ENCODE data around the gene SPHK2.
"Not testable (repeated sequence)": the region's sequence is repeated elsewhere in the genome, so short reads cannot be mapped to it uniquely, and the experiment has no call there.

Gene SPHK2

DNA sequence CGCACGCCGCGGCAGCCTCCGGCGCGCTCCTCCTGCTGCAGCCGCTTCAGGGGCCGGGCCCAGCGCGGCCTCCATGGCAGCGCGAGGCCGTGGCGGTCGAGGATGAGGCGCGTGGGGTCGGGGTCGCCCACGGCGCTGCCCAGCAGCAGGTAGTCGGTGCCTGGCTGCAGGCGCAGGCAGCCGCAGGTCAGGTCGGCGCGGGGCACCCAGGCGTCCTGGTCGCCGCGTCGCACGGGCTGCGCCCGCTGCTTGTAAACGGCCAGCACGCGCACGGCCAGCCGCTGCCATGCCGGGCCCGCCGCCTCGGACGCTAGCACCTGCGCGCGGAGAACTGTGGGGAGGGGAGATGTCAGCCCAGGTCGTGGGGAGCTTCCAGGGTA lies 42.4 kb downstream of the SPHK2 start:
- DNase-seq = no peak

DNA sequence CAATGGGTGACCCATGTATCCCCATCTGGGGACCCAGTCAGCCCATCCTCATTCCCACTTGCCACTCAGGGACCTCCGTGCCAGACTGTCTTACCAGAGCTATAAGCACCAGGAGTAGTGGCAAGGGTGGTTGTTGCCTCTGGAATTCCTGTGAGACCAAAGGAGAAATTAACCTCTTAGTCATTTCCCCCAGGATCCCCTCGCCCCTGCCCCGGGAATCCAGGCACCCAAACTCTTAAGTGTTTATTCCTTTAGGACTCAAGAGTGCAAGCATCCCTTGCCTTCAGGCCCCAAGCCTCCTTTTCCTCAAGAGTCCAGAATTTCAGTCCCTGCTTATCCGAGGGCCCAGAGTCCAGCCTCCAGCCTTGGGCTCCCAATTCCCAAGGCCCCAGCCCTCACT lies 44.4 kb downstream of the SPHK2 start:
- DNase-seq = no peak

DNA sequence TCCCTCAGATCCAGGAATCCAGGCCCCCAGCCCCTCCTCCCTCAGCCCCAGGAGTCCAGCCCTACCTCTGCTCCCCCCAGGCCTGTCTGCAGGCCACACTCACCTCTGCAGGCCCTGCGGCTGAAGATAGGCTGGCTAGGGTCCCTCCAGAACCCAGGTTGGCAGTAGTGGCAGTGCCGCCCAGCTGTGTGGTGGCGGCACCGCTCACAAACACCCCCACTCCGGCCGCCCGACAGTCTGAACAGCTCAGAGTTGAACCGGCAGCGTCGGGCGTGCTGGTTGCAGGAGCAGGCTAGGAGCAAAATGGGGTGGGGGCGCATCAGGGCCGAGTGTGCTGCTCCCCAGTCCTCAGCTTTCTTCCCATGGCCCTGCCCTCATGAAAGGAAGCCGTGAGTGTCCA lies 45.2 kb downstream of the SPHK2 start:
- no peak for DNase-seq

DNA sequence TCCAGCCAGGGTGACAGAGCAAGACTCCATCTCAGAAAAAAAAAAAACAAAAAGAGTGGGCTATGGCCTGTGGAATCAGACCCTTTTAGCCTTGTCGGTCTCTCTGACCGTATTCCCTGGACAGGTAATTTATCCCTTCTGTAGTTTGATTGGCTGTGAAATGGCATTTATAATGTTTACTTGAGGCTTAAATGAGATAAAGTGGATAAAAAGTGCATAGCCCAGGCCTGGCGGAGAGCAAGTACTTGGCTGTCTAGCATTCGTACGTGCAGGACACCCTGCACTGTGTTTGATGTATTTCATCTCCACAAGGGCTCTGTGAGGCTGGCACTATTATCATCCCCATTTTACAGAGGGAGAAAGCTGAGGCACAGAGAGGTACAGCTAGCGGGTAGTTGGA lies 46.5 kb downstream of the SPHK2 start:
- DNase-seq = no peak

DNA sequence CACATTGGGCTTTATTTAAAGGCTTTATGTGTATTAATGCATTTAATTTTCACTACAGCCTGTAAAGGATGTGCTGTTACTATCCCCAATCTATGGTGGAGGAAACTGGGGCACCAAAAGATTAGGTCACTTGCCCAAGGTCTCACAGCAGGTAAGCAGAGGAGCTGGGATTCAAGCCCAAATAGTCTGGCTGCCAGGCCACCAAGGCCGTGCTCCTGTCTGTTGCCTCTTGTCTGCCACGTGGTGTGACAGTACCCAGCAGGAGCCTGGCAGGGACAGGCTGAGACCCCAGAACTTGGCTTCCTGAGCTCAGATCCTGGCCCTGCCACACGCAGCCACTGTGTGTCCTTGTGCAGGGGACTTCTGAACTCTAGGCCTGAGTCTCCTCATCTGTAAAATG lies 49.0 kb downstream of the SPHK2 start:
- DNase-seq = no peak

DNA sequence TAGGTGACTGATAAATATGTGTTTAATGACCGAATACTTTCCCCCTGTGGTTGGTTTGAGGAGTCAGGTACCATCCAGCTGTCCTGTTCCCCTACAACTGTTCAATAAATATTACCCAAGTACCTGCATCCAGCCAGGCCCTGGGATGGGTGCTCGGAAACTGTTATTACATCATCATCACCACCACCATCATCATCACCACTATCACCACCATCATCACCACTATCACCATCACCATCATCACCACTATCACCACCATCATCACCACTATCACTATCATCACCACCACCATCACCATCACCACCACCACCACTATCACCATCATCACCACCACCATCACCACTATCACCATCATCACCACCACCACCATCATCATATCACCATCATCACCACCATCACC lies 49.5 kb downstream of the SPHK2 start:
- no peak for DNase-seq

DNA sequence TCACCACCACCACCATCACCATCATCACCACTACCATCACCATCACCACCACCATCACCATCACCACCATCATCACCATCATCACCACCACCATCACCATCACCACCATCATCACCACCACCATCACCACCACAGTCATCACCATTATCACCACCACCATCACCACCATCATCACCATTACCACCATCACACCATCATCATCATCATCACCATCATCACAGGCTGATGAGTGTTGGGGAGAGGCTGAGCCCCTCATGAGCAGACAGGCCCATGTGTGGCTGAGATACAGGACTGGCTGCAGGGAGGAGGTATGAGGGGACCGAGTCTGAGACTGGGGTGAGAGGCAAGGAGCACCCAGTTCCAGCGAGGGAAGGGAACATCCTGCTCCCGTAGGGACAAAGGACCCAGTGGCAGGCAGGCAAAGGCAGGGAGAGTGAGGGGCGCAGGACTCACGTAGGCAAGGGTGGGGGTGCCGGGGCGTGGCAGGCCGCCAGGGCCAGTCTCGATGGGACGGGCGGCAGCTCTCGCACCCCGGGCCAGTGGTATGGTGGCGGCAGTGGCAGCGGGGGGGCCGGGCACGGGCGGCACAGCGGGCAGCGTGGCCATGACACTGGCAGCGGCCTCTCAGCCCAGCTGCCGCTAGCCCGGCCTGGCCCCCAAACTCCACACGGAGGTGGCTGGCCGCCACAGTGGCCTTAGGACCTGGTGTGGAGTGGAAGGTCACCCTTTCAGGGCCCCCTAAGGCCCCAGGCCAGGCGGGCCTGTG lies 50.8 kb downstream of the SPHK2 start:
- DNase-seq = no peak

DNA sequence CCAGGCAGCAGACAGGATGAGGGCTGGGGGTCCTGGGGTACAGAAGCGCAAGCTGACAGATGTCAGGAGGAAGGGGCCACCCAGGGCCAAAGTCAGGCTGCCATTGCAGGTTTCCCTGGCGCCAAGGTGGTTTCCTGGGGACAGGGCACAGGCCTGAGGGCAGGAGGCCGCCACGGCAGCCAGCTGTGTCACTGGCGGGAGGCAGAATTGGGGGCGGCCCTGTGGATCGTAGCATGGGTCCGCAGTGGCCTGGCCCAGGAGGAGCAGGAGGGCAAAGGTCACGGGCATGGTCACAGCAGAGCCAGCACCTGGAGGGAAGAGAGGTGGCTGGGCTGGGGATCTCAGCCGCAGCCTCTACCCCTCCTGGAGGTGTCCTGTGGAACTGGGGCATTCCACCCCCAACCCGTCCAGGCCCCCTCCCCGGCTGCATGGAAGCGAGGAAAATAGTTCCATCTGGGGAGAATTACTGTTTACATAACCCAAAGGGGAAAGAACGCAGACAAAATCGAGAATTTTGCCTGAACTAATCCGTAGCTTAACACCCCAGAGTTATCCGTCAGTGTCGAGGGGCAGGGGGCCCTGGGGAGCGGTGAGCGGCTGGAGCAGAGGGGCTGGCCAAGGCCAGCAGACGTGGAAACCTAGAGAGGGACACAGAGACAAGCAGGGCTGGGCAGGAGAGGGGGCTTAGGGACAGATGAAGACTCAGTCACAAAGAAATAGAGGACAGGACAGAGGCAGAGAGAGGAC lies 51.6 kb downstream of the SPHK2 start:
- no peak for DNase-seq

DNA sequence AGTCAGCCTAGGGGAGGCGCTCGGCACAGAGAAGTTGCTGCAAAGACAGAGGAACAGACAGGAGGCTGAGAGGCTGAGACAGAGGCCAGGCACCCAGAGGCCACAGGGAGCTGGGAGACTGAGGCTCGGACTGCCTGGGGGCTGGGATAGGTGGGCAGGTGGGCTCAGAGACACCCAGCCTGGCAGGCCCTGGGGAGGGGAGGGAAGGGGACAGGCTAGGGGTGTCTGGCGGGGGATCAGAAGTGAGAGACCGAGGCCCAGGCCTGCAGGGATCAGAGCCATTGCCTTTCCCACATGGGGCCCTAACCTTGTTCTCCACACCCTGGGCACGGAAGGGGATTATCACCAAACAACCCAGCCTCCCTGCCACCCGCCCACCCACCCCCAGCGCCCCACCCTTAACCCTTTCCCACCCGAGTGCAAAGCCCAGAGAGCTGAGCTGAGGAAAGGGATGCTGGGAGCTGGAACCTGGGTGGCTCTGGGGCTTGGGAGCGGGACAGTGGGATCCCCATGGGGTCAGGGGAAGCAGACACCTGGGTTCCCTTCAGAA lies 52.2 kb downstream of the SPHK2 start:
- no peak for DNase-seq

DNA sequence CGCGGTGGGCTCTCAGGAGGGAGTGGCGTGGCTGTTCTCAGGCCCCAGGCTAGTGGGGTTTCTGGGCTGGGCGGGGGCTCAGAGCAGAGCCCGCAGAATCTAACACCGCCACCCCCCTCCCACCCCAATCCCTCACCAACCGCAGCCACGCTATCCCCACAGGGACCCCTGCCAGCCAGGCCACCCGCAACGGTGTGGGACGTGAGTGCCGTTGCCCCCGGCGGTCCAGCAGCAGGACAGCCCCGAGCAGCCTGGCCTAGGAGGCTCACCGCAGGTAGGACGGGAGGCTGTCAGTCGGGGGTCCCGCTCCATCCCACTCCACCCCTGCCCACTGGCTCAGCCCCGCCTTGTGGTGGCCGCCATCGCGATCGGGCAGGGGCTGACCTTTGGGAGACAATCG lies 53.7 kb downstream of the SPHK2 start, which contains the start of gene NTN5:
TSS of gene NTN5 (minus strand) at position 24 of the 400 bp plus-strand sequence. CDS start 2,031 bp downstream, outside the sequence.
- no peak for DNase-seq

DNA sequence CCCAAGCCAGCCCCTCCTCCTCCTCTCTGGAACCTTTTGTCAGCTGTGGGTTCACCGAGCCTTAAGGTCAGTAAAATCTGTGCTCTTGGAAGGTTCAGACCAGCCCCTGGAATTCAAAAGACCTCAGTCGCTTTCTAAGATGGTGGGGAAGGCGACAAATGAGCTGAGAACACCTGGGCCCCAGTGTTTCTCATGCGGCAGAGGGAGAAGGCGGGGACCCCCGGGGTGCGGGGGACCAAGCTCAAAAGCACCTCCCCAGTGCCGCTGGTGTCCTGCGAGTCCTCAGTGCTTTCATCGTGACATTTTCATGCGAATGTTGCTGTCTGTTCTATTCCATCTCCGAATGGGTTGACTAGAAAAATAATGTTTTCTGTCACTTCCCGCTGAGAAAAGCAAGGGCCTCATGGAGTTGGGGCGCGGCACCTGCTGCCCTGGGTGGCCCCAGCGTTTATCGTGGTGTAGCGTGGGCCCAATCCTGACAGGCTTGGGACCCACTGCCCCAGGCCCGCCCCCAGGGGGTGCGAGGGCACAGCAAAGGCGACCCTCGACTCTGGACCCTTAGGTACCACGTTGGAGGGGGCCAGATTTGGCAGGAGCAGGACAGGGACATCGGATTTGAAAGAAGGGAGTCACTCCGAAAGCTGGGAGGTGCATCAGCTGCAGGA lies 54.3 kb downstream of the SPHK2 start:
- no peak for DNase-seq

DNA sequence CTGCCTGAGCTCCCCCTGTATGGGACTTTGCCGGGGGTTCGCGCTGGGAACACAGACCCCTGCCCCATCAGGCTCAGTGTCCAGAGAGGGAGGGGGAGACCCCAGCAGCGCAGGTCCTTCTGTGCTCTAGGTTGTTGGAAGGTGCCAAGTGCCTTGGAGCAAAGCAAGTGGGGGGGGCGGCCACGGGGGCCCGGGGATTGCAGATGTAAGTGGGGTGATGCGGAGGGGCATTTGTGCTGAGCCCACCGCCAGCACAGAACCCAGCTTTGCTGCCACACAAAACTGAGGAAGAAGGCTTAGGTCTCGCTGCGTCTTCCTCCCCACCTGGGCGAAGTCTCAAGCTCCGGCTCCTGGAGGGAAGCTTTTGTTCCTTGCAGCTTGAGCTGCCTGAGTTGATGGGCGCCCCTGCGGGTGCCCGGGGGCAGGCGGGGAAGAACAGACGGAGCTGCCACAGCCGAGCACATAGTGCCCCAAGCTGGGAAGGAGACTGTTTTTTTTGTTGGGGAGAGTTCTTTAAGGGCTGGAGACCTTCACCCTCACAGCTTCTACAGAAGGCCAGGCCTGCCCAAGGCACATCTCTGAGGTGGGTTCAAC lies 55.0 kb downstream of the SPHK2 start:
- DNase-seq = no peak

DNA sequence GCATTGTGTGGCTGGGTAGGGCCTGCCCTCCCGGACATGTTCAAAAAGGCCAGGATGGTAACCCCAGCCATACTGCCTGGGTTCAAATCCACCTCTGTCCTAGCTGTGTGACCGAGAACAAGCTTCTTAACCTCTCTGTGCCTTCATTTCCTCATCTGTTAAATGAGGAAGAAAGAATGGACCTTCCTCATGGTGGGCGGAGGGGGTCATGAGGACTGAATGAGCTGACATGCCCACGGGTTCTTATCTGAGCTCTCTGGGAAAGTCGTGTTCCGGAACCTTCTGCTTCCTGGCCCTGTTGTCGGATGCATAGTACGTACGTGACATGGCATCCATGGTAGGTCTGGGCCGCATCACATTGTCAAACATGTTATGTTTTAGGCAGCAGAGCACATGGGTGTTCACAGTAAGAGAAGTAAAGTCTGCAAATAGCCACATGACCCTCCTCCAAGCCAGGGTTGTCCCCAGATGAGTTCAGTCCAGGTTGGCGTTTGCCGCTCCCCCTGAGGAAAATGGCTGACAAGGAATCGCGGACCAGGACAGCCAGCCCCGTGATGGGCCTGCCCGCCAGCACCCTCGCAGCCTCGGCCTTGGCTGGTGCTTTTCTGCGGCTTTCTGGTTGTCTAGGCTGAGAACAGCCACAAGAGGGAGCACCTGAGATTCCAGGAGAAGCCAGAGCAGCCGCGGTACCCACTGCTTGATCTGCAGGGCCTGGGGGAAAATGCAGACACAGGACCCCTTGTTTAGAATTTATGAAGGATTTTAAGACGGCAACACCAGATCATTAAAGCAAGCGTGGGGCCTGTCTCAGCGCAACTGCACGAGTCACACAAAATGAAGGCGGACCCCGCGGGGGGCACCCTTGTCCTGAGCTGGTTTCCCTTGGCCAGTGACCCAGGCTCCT lies 55.9 kb downstream of the SPHK2 start:
- peak; percentile 70 for DNase-seq

DNA sequence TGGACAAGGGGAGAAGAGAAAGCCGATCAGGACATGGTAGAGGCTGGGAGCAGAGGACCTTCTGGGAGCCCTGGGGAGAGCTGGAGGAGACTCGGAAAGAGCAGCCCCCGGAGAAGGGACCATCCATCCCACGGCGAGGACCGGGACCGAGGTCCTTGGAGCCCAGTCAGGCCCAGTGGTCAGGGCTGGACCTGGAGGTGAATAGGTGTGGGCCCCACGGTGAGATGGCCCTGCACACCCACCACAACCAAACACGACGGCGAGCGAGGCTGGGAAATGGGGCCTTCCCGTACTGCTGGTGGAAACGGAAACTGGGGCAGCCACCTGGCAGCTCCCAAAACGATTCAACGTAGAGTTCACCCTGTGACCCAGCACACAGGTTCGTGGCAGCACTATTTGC lies 57.2 kb downstream of the SPHK2 start:
- no peak for DNase-seq

DNA sequence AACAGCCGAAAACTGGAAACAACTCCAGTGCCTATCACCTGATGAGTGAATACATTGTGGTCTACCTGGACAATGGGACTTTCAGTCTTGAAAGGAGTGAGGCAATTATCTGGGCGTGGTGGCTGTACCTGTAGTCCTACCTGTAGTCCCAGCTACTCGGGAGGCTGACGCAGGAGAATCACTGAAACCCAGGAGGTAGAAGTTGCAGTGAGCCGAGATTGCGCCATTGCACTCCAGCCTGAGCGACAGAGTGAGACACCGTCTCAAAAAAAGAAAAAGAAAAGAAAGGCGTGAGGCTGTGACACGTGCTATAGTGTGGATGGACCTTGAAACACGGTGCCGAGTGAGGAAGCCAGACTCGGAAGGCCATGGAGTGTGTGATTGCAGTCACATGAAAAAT lies 57.6 kb downstream of the SPHK2 start:
- no peak for DNase-seq

DNA sequence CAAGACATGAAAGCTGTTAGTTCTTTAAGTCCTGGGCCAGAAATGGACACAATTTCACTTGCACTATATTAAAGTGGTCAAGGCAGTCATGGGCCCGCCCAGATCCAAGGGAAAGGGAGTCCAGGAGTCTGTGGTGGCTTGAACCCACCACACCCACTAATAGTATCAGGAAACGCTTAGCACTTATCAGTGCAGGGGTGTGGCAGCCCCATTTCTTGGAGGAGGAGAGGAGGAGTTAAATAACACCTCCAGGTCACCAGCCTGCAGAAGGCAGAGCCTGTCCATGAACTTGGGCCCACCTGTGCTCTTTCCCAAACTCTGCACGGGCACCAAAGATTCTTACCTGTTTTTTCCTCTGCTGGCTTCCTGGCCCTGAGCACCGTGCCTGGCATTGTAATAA lies 58.9 kb downstream of the SPHK2 start:
- DNase-seq = no peak

DNA sequence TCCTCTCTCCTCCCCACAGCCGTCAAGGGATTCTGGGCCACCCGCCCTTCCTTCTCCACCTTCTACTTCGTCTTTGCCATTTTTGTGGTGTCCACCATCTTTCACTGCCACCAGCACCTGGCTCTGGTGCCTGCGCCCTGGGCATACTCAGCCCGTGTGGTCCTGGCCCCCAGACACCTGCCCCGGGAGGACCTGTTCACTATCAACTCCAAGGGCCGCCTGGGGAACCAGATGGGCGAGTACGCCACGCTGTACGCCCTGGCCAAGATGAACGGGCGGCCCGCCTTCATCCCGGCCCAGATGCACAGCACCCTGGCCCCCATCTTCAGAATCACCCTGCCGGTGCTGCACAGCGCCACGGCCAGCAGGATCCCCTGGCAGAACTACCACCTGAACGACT lies 60.7 kb downstream of the SPHK2 start:
- DNase-seq = not testable (repeated sequence)
